ENCODE measurements around the gene PALLD.
"Not testable (repeated sequence)": the region's sequence is repeated elsewhere in the genome, so short reads cannot be mapped to it uniquely, and the experiment has no call there.

The PALLD gene

DNA sequence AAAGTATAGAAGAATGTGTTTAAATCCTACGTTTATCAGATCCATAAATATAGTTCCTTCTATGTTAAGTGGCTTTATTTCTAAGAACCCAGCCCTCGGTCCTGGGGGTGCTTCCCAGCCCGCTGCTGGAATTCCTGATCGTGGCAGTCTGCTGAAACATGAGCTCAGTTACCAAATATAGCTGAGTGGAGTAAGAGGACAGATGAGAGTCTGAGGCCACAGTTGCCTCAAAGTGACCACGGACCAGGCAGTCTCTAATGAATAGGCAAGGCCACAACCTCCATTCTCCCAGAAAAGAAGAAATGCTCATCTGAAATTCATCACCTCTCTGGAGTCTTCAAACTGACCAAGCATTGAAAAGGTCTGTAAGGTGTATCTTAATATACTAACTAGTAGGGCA lies at the start of gene PALLD:
Gene PALLD, plus strand, starts transcription at position 219 of the 400 bp plus-strand sequence.
- no peak for DNase-seq (ENCODE audit: low read depth in 2 of 2)

DNA sequence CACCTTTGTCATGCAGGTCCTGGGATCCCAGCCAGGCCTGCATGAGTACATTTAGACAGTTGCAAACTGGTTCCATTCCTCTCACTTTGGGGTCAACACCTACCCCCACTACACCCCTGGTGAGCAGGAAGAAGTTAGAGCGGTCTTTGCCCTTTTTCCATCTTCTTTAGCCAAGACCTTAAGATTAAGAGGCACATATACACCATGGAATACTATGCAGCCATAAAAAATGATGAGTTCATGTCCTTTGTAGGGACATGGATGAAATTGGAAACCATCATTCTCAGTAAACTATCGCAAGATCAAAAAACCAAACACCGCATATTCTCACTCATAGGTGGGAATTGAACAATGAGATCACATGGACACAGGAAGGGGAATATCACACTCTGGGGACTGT lies 47.8 kb upstream of the PALLD start:
- DNase-seq (ENCODE audit: low read depth in 2 of 2), result not testable (repeated sequence)

DNA sequence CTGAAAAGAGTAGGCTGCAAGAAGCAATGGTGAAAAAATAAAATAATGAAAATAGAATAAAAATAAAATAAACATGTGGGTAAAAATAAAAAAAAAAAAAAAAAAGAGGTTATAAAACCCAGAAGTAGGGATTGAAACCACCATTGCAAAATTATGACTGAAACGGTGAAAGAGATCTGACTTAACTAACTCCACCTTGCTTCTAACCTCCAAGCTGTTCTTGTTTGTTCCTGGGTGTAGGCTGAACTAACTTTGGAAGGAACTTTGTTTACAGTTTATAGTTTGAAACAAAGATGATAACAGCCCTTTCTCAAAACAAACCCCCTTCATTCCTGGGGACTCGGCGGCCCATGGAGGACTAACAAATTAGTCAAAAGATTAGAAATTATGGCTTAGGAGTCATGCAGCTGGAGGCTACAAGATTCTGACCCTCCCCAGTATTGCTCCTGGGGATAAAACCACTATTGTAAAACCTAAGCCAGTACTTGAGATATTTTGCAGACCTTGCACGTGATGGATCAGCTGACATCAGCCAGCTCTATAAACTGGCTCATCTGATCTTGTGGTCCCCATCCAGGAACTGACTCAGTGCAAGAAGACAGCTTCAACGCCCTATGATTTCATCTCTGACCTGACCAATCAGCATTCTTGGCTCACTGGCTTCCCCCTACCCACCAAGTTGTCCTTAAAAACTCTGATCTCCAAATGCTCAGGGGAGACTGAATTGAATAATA lies 47.0 kb upstream of the PALLD start:
- peak in 1 of 2 donors; percentile 24 for DNase-seq (ENCODE audit: low read depth in 2 of 2)

DNA sequence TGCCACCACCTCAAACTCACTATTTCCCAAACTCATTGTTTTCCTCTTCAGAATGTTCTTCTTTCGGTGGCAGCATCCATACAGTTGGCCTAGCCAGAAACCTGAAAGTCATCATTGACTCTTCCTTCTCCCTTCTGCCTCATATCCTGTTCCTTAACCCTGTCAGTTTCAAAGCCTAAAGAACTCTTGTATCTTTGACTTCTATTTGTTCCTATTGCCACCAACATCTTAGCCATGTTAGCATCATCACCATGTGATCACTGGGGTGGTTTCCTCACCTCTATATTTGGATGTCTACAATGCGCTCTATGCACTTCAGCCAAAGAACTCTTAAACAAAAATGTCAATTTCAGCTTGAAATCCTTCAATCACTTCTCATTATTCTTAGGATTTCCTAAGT lies 45.5 kb upstream of the PALLD start:
- DNase-seq (ENCODE audit: low read depth in 2 of 2), result no peak

DNA sequence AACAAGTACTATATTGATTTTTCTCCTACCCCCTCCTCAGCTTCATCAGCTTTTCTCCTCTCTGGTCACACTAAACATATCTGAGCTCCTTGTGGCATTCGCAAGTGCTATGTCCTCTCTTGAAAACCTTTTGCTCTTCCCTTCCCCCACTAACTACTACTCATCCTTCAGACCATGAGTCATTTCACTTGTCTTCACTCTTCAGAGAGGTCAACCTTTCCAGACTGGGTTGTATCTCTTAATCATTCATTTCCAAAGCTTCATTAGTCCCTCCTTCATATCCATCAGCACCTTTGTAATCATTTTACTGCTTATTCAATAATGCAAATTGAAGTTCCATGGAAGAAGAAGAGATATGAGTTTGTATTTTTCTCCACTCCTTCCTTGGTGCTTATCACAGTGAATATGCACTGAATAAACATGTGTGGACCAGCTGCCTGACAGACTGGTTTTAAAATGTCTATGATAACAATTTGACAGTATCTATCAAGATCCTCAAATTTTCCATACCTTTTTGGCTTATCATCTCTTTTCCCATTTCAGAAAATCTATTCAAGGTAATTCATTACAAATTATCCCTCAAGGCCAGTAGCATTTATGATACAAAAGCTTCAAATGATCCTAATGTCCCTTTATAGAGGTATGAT lies 45.0 kb upstream of the PALLD start:
- no peak for DNase-seq (ENCODE audit: low read depth in 2 of 2)

DNA sequence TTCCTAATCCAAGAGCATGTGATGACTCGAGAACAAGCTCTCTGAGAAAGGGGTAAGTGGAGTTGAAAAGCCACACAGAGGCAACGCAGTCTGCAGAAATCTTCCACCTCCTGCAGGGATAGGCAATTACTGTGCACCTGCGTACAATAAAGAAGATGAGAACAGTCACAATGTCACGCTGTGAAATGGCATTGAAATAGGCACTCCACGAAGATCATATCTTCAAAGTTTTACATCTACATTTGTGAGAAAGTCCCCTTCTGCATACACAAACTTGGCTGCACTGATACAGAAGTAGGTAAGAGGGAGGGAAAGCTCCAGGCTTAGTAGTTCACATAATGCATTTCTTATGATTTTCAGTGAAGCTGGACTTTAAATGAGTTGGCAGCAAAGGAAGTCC lies 43.7 kb upstream of the PALLD start:
- no peak for DNase-seq (ENCODE audit: low read depth in 2 of 2)

DNA sequence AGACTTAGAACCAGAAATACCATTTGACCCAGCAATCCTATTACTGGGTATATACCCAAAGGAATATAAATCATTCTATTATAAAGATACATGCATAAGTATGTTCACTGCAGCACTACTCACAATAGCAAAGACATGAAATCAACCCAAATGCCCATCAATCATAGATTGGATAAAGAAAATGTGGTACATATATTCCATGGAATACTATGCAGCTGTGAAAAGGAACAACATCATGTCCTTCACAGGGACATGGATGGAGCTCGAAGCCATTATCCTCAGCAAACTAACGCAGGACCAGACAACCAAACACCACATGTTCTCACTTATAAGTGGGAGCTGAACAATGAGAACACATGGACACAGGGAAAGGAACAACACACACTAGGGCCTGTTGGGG lies 38.6 kb upstream of the PALLD start:
- not testable (repeated sequence) for DNase-seq (ENCODE audit: low read depth in 2 of 2)

DNA sequence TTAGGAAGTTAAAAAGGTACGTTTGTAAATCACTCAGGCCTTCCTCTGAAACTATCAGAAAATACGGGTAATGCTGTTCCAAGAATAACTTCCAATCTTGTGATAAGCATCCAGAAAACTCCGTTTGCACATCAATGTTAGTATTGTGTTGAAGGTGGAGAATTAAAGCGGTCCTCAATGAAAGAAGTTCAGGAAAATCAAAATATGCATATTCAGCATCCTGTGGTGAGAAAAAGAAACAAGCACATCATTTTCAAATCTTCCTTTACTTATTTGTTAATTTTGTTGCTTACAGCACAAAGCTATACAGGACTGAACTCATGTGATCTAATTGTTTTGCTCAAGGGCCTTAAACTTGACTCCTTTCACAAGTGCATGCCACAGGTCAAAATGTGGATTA lies 35.0 kb upstream of the PALLD start:
- no peak for DNase-seq (ENCODE audit: low read depth in 2 of 2)

DNA sequence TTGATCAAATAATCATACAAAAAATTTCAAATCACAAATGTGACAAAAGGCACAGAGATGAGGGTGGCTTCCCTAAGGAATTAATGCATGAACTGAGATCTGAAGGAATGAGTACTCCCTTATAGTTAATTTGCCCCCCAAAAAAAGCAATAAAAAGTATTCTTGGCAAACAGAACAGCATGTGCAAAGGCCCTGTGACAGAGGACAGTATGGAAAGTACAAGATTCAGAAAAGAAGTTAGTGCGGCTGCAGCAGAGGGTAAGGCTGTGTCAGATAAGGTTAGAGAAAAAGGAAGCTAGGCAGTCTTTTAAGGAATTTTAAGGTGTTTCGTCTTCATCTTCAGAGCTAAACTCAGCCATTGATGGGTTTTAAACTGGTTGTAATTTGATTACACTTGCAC lies 23.9 kb upstream of the PALLD start:
- DNase-seq (ENCODE audit: low read depth in 2 of 2), result no peak

DNA sequence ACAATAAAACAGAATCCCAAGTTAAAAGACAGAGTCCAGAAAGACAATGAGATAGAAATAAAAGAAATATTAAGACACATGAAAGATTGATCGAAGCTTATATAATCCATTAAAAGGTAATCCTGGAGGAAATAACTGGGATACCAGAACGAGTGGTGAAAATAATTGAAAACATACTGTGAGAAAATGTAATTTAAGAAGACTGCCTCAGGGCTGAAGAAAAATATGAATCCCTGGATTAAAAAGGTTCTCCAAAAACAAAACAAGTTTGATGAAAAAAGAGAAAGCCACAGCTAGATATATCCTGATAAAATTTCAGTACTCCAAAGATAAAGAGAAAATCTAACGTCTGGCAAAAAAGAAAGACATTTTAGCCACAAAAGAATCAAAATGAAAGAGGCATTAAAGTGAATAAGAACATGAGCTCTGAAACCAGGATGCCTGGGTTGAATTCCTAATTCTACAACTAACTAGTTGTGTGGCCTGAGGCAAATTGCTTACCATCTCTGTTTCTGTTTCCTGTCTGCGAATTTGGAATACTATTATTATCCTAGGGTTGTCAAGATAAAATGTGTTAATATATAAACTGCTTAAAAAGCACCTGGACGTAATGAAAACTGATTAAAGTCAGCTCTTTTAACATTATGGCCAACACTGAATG lies 22.1 kb upstream of the PALLD start:
- no peak for DNase-seq (ENCODE audit: low read depth in 2 of 2)

DNA sequence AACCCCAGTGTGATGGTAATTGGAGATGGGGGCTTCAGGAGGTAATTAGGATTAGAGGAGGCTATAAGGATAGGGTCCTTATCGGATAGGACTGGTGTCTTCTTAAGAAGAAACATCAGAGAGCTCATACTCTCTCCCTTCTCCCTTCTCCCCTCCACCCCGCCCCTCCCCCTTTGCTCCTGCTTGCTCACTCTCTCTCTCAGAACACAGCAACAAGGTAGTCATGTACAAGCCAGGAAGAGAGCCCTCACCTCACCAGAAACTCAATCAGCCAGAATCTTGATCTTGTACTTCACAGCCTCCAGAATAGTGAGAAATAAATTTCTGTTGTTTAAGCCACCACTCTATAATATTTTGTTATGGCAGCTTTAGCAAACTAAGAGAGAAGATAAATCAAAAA lies 21.1 kb upstream of the PALLD start:
- DNase-seq (ENCODE audit: low read depth in 2 of 2), result peak in 1 of 2 donors; percentile 22

DNA sequence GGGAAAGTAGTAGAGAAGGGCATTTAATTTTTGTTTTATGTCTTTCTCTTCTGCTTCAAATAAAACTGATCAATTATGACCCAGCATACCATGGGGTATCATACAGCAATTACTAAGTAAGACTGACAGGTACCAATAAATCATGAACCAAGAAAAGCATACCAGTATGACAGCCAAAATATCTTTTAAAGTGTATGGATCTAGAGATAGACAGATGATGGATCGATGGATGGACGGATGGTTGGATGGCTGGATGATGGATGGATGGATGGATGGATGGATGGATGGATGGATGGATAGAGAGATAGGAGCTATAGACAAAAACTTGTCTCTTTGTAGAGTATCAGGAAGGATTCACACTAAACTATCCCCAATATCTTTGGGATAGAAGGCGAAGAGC lies 18.0 kb upstream of the PALLD start:
- DNase-seq (ENCODE audit: low read depth in 2 of 2), result no peak

DNA sequence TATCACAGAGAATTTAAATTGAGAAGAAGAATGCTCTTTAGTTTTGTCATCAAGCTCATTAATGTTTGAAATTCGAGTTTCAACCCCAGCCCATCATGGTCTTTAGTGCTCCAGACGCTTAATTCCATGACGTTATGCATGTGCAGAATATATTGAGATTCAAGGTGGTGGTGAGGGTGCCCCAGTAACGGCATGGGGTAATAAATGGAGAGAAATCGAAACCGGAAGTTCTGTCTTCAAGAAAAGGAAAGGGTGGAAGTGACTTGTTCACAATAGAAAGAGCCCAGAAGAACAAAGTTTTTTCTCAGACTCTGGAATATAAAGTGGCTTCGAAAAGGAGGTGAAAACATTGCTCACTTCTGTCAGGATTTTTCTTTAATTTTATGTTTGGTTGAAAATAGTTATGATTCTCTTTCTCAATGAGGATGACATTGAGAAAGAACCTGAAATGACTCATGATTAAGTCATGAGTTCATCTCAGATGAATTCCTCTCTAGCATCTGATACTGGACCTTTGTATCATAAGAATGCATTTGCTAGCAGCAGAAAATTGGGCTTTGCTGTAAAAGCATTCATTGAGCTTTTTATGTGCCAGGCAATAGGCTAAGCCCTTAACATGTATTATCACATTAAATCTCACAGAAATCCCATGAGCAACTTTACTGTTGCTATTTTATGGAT lies 15.8 kb upstream of the PALLD start:
- DNase-seq (ENCODE audit: low read depth in 2 of 2), result no peak

DNA sequence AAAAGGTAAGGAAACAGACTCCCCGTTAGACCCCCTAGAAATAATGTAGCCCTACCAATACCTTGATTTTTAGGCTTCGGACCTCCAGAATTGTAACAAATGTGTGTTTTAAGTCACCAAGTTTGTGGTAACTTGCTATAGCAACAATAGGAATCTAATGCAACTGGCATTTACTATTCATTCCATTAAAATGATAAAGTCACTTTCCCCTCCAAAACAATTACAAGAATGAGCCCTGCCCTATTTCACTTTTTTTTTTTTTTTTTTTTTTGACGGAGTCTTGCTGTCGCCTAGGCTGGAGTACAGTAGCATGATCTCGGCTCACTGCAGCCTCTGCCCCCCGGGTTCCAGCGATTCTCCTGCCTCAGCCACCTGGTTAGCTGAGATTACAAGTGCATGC lies 13.0 kb upstream of the PALLD start:
- no peak for DNase-seq (ENCODE audit: low read depth in 2 of 2)

DNA sequence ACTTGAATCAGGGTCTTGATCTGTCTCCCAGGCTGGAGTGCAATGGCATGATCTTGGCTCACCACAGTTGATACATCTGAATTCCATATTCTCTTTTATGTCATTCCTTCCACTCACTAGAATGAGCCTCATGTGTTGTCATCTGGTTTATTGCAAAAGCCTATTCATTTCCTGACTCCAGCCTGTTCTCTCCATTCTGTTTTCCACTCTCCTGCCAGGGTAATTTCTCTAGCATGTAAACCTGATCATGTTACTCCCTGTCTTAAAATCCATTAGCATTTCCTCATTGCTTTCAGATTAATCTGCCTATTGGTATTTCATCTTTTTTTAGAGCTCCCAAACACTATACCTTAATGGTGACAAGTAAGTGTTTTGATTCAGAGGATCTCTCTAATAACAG lies 12.2 kb upstream of the PALLD start:
- no peak for DNase-seq (ENCODE audit: low read depth in 2 of 2)

DNA sequence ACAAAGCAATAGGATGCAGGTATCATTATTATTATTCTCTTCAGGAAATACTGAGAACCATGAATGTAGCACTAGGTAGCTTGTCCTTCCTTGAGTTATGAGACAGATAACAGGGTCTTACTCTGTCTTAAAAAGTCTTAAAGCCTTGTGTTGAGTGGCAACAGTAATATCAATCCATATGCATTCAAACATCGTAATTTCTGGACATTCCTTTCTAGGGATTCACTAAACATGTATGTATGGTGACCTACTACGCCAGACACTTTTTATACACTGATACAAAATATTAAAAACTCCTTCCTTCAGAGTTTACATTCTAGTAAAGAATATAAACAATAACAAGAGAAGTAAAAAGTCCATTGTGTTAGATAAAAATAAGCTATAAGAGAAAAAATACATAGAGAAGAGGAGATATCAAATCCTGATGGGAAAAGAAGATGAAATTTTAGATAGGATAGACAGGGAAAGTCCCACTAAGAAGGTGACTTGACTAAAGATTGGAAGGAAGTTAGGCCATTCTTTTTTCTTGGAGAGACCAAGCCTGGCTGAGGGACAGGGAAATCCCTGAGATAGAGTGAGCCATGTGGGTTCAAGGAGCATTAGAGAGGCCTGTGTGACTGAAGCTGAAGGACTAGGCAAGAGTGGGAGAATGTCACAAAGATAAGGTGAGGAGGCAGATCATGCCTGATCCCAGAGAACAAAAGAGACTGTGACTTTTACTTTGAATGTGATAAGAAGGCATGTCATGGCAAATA lies 11.5 kb upstream of the PALLD start:
- DNase-seq (ENCODE audit: low read depth in 2 of 2), result no peak

DNA sequence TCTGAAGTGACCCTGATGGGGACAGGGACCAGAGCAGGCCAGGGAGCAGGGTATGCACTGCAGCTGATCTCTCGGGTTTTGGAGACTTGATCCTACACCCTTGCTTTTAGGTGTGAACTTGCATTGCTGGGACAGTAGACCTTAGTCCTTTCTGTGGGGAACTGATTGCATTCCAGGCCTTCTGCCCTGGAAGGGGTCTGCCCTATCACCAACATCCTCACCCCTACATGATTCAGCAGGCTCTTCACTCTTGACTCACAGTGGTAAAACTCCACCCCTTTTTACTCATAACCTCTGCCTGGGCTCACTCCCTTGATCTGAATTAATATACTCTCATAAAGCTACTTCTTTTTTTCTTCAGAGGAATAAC lies 10.0 kb upstream of the PALLD start:
- DNase-seq (ENCODE audit: low read depth in 2 of 2), result no peak

DNA sequence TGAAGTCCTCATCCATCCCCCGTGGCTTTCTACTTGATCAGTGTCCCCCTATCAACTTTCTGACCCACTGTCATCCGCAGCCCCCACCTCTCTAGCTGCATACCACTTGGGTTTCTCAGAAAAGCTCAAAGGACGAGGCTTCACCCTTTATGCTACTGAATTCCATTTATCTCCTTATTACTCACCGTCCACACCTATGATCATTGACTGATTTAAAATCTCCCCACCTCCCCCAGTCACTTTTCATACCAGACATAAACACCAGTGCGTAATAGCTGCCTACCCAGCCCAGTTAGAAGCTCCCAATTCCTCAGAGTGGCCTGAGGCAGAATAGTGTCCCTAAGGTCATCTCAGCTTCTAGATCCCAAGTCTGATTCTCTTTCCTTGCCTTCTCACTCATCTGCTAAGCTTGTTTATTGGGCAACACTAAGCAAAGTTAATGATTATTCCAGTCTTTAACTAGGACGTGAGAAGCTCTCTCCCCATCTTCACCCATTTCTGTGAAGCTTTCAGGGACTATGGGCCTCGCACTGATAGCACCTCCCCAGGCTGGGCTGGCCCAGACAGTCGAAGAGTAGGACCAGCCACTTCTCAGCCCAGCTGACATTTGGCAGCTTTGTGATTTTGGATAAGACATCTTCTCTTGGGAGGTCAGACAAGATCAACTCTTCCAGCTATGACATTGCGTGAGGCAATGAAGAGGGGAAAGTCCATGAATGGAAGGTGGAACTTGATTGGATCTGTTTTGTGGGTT lies 9.4 kb upstream of the PALLD start:
- DNase-seq (ENCODE audit: low read depth in 2 of 2), result no peak

DNA sequence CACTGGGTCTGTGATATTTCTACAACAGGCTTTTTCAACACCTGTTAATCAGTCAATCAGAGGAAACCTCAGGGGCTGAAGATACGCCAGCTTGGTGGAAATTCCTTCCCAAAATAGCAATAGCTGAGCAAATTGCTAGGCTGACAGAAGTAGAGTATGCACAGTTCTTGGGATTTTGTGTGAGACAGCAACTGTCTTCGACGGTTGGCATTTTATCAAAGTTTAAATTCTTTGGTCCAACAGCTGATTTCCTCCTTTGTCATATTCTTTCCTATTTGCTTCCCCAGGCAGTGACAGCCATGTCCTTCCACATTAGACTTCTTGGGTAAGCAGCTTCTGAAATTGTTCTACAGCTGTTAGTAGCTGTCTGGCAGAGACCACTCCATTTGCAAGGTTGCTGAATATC lies 8.0 kb upstream of the PALLD start:
- no peak for DNase-seq (ENCODE audit: low read depth in 2 of 2)

DNA sequence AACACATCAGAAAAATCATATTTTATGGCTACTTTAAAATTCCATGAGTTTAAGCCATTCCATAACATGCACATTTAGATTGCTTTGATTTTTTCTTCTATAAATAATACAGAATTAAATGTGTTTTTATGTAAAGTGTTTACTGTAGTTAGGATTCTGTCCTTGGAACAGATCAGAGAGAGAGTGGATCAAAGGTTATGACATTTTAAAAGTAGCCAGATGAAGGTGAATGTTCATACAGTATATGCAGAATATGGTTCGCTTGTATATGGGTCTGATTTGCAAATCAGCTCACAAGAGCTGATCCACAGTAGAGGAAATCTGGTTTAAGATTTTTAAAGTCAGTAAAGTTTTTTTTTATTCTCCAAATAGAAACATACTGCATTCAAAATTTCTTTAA lies 7.2 kb upstream of the PALLD start:
- DNase-seq (ENCODE audit: low read depth in 2 of 2), result no peak

DNA sequence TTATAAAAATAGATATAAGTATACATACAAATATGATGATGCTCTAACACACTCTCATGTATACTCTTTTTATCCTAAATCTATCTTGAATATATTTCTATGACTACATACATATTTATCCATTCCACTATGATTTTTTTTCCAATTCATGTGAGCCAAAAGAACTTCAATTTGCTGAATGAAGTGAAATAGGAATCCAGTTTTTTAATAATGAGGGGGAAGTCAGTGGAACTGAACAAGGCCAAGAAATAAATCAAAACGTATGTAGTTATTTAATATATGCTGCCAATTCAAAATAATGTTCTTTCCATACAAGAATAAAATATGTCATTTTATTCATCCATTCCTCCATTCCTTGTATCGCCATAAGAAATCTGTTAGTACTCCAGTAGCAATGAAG lies 6.1 kb upstream of the PALLD start:
- no peak for DNase-seq (ENCODE audit: low read depth in 2 of 2)

All from stimulated activated CD4-positive, alpha-beta T cell treated with anti-CD3 and anti-CD28 coated beads, Interleukin-15, amount 100 ng/mL, for 48 hours (primary cell).